HepG2 (cell line): Measurements from ENCODE around the gene GRIP1. TPM values are rescaled to one million over a fixed set of nuclear protein-coding genes. Genes with fewer than 3 reads are reported as not detected.

ENCODE experiments used
- ATAC-seq: fragments of 200-7000 bp; cut with Tn5 transposase; 3 replicates; pipeline ENCODE4 v1.9.1; 2020; ENCODE audit warnings: mild to moderate bottlenecking, moderate library complexity
- BruUV-seq: library from RNA; stranded (reverse); fragments of 400-500 nt; replicated peaks from 2 replicates; lab custom pipeline; 2021; lab: Mats Ljungman, UMichigan
- CTCF ChIA-PET: fragments of 300-600 bp; formaldehyde crosslinking; extraction: SDS; loops from one replicate; lab custom pipeline; 2021; ENCODE audit warnings: low total read pairs, inconsistent platforms, low intra/inter-chr PET ratio; lab: Yijun Ruan, JAX
- POLR2A ChIA-PET: fragments of 350-600 bp; sonication (Branson Sonifier 250); formaldehyde crosslinking; loops from one replicate; lab custom pipeline; 2020; ENCODE audit warnings: antibody characterized with exemption, inconsistent platforms; lab: Yijun Ruan, JAX
- DNase-seq: peaks from one replicate; pipeline ENCODE4 v3.0.0-alpha.2; 2015; ENCODE audit warnings: low spot score
- FAIRE-seq: peaks from 3 replicates; lab custom pipeline; 2011; peaks lifted over from hg19 to GRCh38; lab: Jason Lieb, UNC
- H2AFZ ChIP-seq: one replicate; pipeline ENCODE4 v1.6.1; 2011; ENCODE audit warnings: low read length, inconsistent platforms
- H3K27ac ChIP-seq: fragments of 300-600 bp; 3 replicates; pipeline ENCODE4 v1.8.0; 2011; ENCODE audit warnings: mixed run types, mild to moderate bottlenecking, mixed read lengths, low read length, inconsistent platforms; ENCODE audit not compliant: insufficient read depth; ENCODE audit errors: extremely low read length
- H3K27me3 ChIP-seq, 2 experiments: fragments of 200-600 bp in 1 of 2; 2 replicates in 1 of 2; 3 replicates in 1 of 2; pipeline versions ENCODE4 v1.6.0 to v1.8.0; 2011; ENCODE audit warnings: low read length in 2 of 2, mild to moderate bottlenecking in 2 of 2, moderate library complexity in 2 of 2, inconsistent platforms in 1 of 2; ENCODE audit not compliant: insufficient read depth in 2 of 2, control insufficient read depth in 1 of 2
- H3K36me3 ChIP-seq, 2 experiments: fragments of 200-600 bp in 1 of 2; replicated peaks in 1 of 2; 2 replicates in 1 of 2; 3 replicates in 1 of 2; pipeline versions ENCODE4 v1.5.1 to v1.8.0; 2011; ENCODE audit warnings: low read length in 2 of 2, inconsistent platforms in 1 of 2; ENCODE audit not compliant: insufficient read depth in 2 of 2, control insufficient read depth in 1 of 2
- H3K4me1 ChIP-seq: 2 replicates; pipeline ENCODE4 v1.5.1; 2012; ENCODE audit warnings: low read length, inconsistent platforms; ENCODE audit not compliant: insufficient read depth
- H3K4me2 ChIP-seq: 2 replicates; pipeline ENCODE4 v1.6.0; 2011; ENCODE audit warnings: low read depth, low read length, inconsistent platforms
- H3K4me3 ChIP-seq, 3 experiments: fragments of 200-600 bp in 1 of 3; sonication (generic), shearing (Covaris generic) in 1 of 3; replicated peaks in 1 of 3; 2 replicates each; pipeline ENCODE4 v1.5.1; 2011 to 2016; ENCODE audit warnings: low read length in 3 of 3, inconsistent platforms in 2 of 3, low read depth in 2 of 3, mild to moderate bottlenecking in 2 of 3, control low read depth in 1 of 3, mixed read lengths in 1 of 3; ENCODE audit not compliant: insufficient read depth in 1 of 3
- H3K79me2 ChIP-seq: one replicate; pipeline ENCODE4 v1.6.1; 2011; ENCODE audit warnings: low read length, inconsistent platforms; ENCODE audit not compliant: insufficient read depth
- H3K9ac ChIP-seq: 2 replicates; pipeline ENCODE4 v1.6.0; 2011; ENCODE audit warnings: mild to moderate bottlenecking, low read depth, low read length, inconsistent platforms; ENCODE audit not compliant: insufficient read depth
- H3K9me3 ChIP-seq: 2 replicates; pipeline ENCODE4 v1.5.1; 2012; ENCODE audit warnings: mild to moderate bottlenecking, low read length
- H4K20me1 ChIP-seq: 2 replicates; pipeline ENCODE4 v1.6.0; 2011; ENCODE audit warnings: inconsistent platforms, mild to moderate bottlenecking, low read length, moderate library complexity; ENCODE audit not compliant: insufficient read depth
- GRHL1 ChIP-seq: sonication (generic); formaldehyde crosslinking; conservative IDR thresholded peaks from 2 replicates; pipeline ENCODE4 v1.8.0; 2022; ENCODE audit warnings: missing genetic modification reagents
- MAF1 ChIP-seq: sonication (generic); formaldehyde crosslinking; IDR thresholded peaks from 2 replicates; pipeline ENCODE4 v1.5.0; 2020; ENCODE audit warnings: missing genetic modification reagents, borderline replicate concordance
- ZBED4 ChIP-seq: sonication (generic); formaldehyde crosslinking; IDR thresholded peaks from 2 replicates; pipeline ENCODE4 v1.4.0; 2020; ENCODE audit warnings: missing genetic modification reagents, borderline replicate concordance
- ZNF124 ChIP-seq: sonication (generic); formaldehyde crosslinking; IDR thresholded peaks from 2 replicates; pipeline ENCODE4 v1.4.0; 2020; ENCODE audit warnings: missing genetic modification reagents
- ZNF296 ChIP-seq: sonication (generic); formaldehyde crosslinking; conservative IDR thresholded peaks from 2 replicates; pipeline ENCODE4 v1.5.0; 2020; ENCODE audit warnings: mild to moderate bottlenecking, missing genetic modification reagents
- WGBS: methylation state at CpG from one replicate; pipeline ENCODE4 v1.1.6; 2017; ENCODE audit warnings: low lambda C conversion rate; 5-methylcytosine and 5-hydroxymethylcytosine counted together
- in situ Hi-C: cut with HindIII; loops from 2 replicates; pipeline ENCODE4 v1.10.0; 2017; ENCODE audit warnings: low pct_unique_long_range_greater_than_20kb; ENCODE audit not compliant: extremely low pct_ligation_motif_present
- intact Hi-C: fragments of 100-400 bp; cut with micrococcal nuclease; formaldehyde crosslinking; loops from one replicate; pipeline ENCODE4 v1.10.0; 2022; ENCODE audit not compliant: unreplicated experiment
- polyA plus RNA-seq, 8 experiments: library from polyadenylated mRNA; depleted of rRNA in 3 of 8; stranded (reverse) in 7 of 8; unstranded in 1 of 8; fragments of >200 nt; fragmentation: Illumina TruSeq in 4 of 8; extraction: Trizol in 4 of 8; gene quantifications; 2 replicates each; pipeline versions ENCODE4 v1.2.1 to v1.2.3, GENCODE V29; 2011 to 2016; ENCODE audit warnings: low read depth in 4 of 8, missing spikeins in 1 of 8, mixed read lengths in 1 of 8; ENCODE audit not compliant: insufficient read depth in 1 of 8
- total RNA-seq, 5 experiments: library from RNA; depleted of rRNA; stranded (reverse); fragments of >200 nt; fragmentation: Illumina TruSeq; extraction: Trizol; gene quantifications; 2 replicates each; pipeline ENCODE4 v1.2.3, GENCODE V29; 2016; ENCODE audit warnings: low read depth in 1 of 5

Gene GRIP1
- total and polyA plus RNA-seq, 2 of the 13 experiments (the other 11 are each of a cell fraction or from before 2014, with no cell fraction given), result not detected

GRCh38 chr12:66497008-66497897 lies 181.6 kb downstream of the GRIP1 start:
- BruUV-seq, result no TSS peak
- FAIRE-seq (no peak), ATAC-seq (no peak), DNase-seq (no peak)
- in situ Hi-C loops, result no loop called here
- WGBS, result 19% methylated on average over 8 of the region's 8 CpGs
- Histone ChIP-seq H3K36me3 (no peaks in the 10 kb centered on the region), H2AFZ (no peak overlapping the region), H3K9ac (no peak overlapping the region), H3K4me2 (no peak overlapping the region), H3K27ac (no peak overlapping the region), H3K9me3 (no peaks in the 10 kb centered on the region), H4K20me1 (no peaks in the 10 kb centered on the region), H3K27me3 (no peaks in the 10 kb centered on the region), H3K79me2 (no peaks in the 10 kb centered on the region), H3K4me3 (no peak overlapping the region), H3K4me1 (no peaks in the 10 kb centered on the region)
- CTCF ChIA-PET, result no interaction called here
- intact Hi-C loops, result no loop called here
- TF ChIP-seq GRHL1 (CRISPR knock-in tag) (no peak), ZNF296 (CRISPR knock-in tag) (no peak), ZNF124 (no peak), ZBED4 (CRISPR knock-in tag) (no peak), MAF1 (CRISPR knock-in tag) (no peak)
- POLR2A ChIA-PET, result no interaction called here
